Measurements from ENCODE around the gene DNLZ.

Gene DNLZ

GRCh38 chr9:136374183-136374575 is 10.6 kb upstream of the DNLZ start:
- Histone ChIP-seq H3K4me2 (ENCODE audit: low read length) (no peak overlapping the region), H3K27ac (ENCODE audit: low read length) (no peak overlapping the region), H3K36me3 (replicated peaks; ENCODE audit: low read depth, low read length) (no peaks in the 10 kb centered on the region), H3K4me3 (ENCODE audit: low read length) (no peak overlapping the region), H2AFZ (ENCODE audit: low read depth, low read length) (no peak overlapping the region), H3K27me3 (ENCODE audit: low read depth, low read length) (no peaks in the 10 kb centered on the region), H3K79me2 (ENCODE audit: low read length) (no peaks in the 10 kb centered on the region), H3K9ac (ENCODE audit: low read length) (no peak overlapping the region), H3K9me3 (ENCODE audit: insufficient read depth, low read length) (no peaks in the 10 kb centered on the region), H3K4me1 (ENCODE audit: low read length) (no peaks in the 10 kb centered on the region), H4K20me1 (ENCODE audit: insufficient read depth, low read length) (0 out of 2 replicates have a peak, but pooled peaks cover 4% of the 10 kb centered on the region)
- TF ChIP-seq EZH2phosphoT487 (IDR thresholded peaks at IDR 0.05; ENCODE audit: low read depth) (no peak), CTCF (IDR thresholded peaks at IDR 0.05; ENCODE audit: low read depth, low read length) (no peak)

GRCh38 chr9:136373300-136374182 is 10.0 kb upstream of the DNLZ start, which contains the start of gene CARD9:
TSS of gene CARD9 (minus strand) at chr9:136373669. CDS start at chr9:136372078, 1,591 bp downstream.
- Histone ChIP-seq H3K9me3 (ENCODE audit: insufficient read depth, low read length) (no peaks in the 10 kb centered on the region), H3K79me2 (ENCODE audit: low read length) (no peaks in the 10 kb centered on the region), H3K9ac (ENCODE audit: low read length) (no peak within 1 kb of the TSS), H3K4me3 (ENCODE audit: low read length) (no peak within 1 kb of the TSS), H3K4me1 (ENCODE audit: low read length) (no peaks in the 10 kb centered on the region), H3K27me3 (ENCODE audit: low read depth, low read length) (no peaks in the 10 kb centered on the region), H3K36me3 (replicated peaks; ENCODE audit: low read depth, low read length) (no peaks in the 10 kb centered on the region), H3K27ac (ENCODE audit: low read length) (no peak within 1 kb of the TSS), H2AFZ (ENCODE audit: low read depth, low read length) (no peak within 1 kb of the TSS), H4K20me1 (ENCODE audit: insufficient read depth, low read length) (0 out of 2 replicates have a peak, but pooled peaks cover 4% of the 10 kb centered on the region), H3K4me2 (ENCODE audit: low read length) (no peak within 1 kb of the TSS)
- TF ChIP-seq EZH2phosphoT487 (IDR thresholded peaks at IDR 0.05; ENCODE audit: low read depth): no peak
- no peak for TF ChIP-seq CTCF (IDR thresholded peaks at IDR 0.05; ENCODE audit: low read depth, low read length)

GRCh38 chr9:136372561-136373299 is 9.2 kb upstream of the DNLZ start:
- Histone ChIP-seq H3K4me3 (ENCODE audit: low read length) (no peak overlapping the region), H4K20me1 (ENCODE audit: insufficient read depth, low read length) (0 out of 2 replicates have a peak, but pooled peaks cover 4% of the 10 kb centered on the region), H2AFZ (ENCODE audit: low read depth, low read length) (no peak overlapping the region), H3K27ac (ENCODE audit: low read length) (no peak overlapping the region), H3K4me1 (ENCODE audit: low read length) (no peaks in the 10 kb centered on the region), H3K9me3 (ENCODE audit: insufficient read depth, low read length) (no peaks in the 10 kb centered on the region), H3K79me2 (ENCODE audit: low read length) (no peaks in the 10 kb centered on the region), H3K27me3 (ENCODE audit: low read depth, low read length) (no peaks in the 10 kb centered on the region), H3K4me2 (ENCODE audit: low read length) (no peak overlapping the region), H3K36me3 (replicated peaks; ENCODE audit: low read depth, low read length) (no peaks in the 10 kb centered on the region), H3K9ac (ENCODE audit: low read length) (no peak overlapping the region)
- TF ChIP-seq CTCF (IDR thresholded peaks at IDR 0.05; ENCODE audit: low read depth, low read length): no peak
- TF ChIP-seq EZH2phosphoT487 (IDR thresholded peaks at IDR 0.05; ENCODE audit: low read depth): no peak

- Histone ChIP-seq H3K79me2 (ENCODE audit: low read length) (no peaks in the 10 kb centered on the region), H3K9ac (ENCODE audit: low read length) (no peak overlapping the region), H2AFZ (ENCODE audit: low read depth, low read length) (no peak overlapping the region), H3K4me3 (ENCODE audit: low read length) (no peak overlapping the region), H3K36me3 (replicated peaks; ENCODE audit: low read depth, low read length) (no peaks in the 10 kb centered on the region), H3K4me2 (ENCODE audit: low read length) (no peak overlapping the region), H3K27me3 (ENCODE audit: low read depth, low read length) (no peaks in the 10 kb centered on the region), H3K9me3 (ENCODE audit: insufficient read depth, low read length) (no peaks in the 10 kb centered on the region), H4K20me1 (ENCODE audit: insufficient read depth, low read length) (0 out of 2 replicates have a peak, but pooled peaks cover 4% of the 10 kb centered on the region), H3K4me1 (ENCODE audit: low read length) (no peaks in the 10 kb centered on the region), H3K27ac (ENCODE audit: low read length) (no peak overlapping the region)
- no peak for TF ChIP-seq CTCF (IDR thresholded peaks at IDR 0.05; ENCODE audit: low read depth, low read length)
- no peak for TF ChIP-seq EZH2phosphoT487 (IDR thresholded peaks at IDR 0.05; ENCODE audit: low read depth)
These were observed 8.5 kb upstream of the DNLZ start for GRCh38 chr9:136372006-136372405.

Data from OCI-LY3 (cell line).